Measurements from ENCODE around the gene IRAK3.
A peak's percentile ranks its signal among the peaks of the same experiment; 100 is the strongest.
"Not testable (repeated sequence)": the region's sequence is repeated elsewhere in the genome, so short reads cannot be mapped to it uniquely, and the experiment has no call there.

The IRAK3 gene

GRCh38 chr12:66258011-66258410 is 69.0 kb downstream of the IRAK3 start:
- no peak for DNase-seq (ENCODE audit: low spot score)

GRCh38 chr12:66262737-66263136 is 73.7 kb downstream of the IRAK3 start:
- no peak for DNase-seq (ENCODE audit: low spot score)

GRCh38 chr12:66268562-66268961 is 79.5 kb downstream of the IRAK3 start:
- DNase-seq (ENCODE audit: low spot score): no peak

GRCh38 chr12:66269142-66269541 is 80.1 kb downstream of the IRAK3 start:
- no peak for DNase-seq (ENCODE audit: low spot score)

GRCh38 chr12:66269757-66270383 is 80.9 kb downstream of the IRAK3 start:
- peak; percentile 77 for DNase-seq (ENCODE audit: low spot score)

GRCh38 chr12:66270613-66271012 is 81.6 kb downstream of the IRAK3 start:
- DNase-seq (ENCODE audit: low spot score): no peak

GRCh38 chr12:66272650-66273049 is 83.6 kb downstream of the IRAK3 start:
- DNase-seq (ENCODE audit: low spot score): no peak

GRCh38 chr12:66273147-66273546 is 84.1 kb downstream of the IRAK3 start:
- no peak for DNase-seq (ENCODE audit: low spot score)

GRCh38 chr12:66275040-66275439 is 86.0 kb downstream of the IRAK3 start:
- no peak for DNase-seq (ENCODE audit: low spot score)

- peak; percentile 25 for DNase-seq (ENCODE audit: low spot score)
Observed at GRCh38 chr12:66279123-66279712, 90.2 kb downstream of the IRAK3 start.

- DNase-seq (ENCODE audit: low spot score): no peak
Observed at GRCh38 chr12:66280561-66280960, 91.5 kb downstream of the IRAK3 start.

- no peak for DNase-seq (ENCODE audit: low spot score)
Observed at GRCh38 chr12:66282244-66282643, 93.2 kb downstream of the IRAK3 start.

- DNase-seq (ENCODE audit: low spot score): no peak
Observed at GRCh38 chr12:66287275-66287674, 98.3 kb downstream of the IRAK3 start.

- DNase-seq (ENCODE audit: low spot score): no peak
Observed at GRCh38 chr12:66288121-66288520, 99.1 kb downstream of the IRAK3 start.

GRCh38 chr12:66289485-66289884 is 100.5 kb downstream of the IRAK3 start:
- DNase-seq (ENCODE audit: low spot score): no peak

- DNase-seq (ENCODE audit: low spot score): no peak
Observed at GRCh38 chr12:66290716-66291200, 101.7 kb downstream of the IRAK3 start.

GRCh38 chr12:66296176-66296683 is 107.2 kb downstream of the IRAK3 start:
- DNase-seq (ENCODE audit: low spot score): no peak

GRCh38 chr12:66297080-66297479 is 108.1 kb downstream of the IRAK3 start:
- DNase-seq (ENCODE audit: low spot score): no peak

- DNase-seq (ENCODE audit: low spot score): no peak
Observed at GRCh38 chr12:66297923-66298322, 108.9 kb downstream of the IRAK3 start.

GRCh38 chr12:66301944-66302826 is 113.2 kb downstream of the IRAK3 start, which contains the start of gene HELB:
HELB (plus strand) TSS chr12:66302493; CDS start chr12:66302604, 111 bp downstream.
- DNase-seq (ENCODE audit: low spot score): peak; percentile 98

- no peak for DNase-seq (ENCODE audit: low spot score)
Observed at GRCh38 chr12:66302827-66303169, 113.8 kb downstream of the IRAK3 start.

GRCh38 chr12:66303316-66303804 is 114.3 kb downstream of the IRAK3 start:
- DNase-seq (ENCODE audit: low spot score): not testable (repeated sequence)
